Measurements from ENCODE around the gene ATP5F1A.
"Not testable (repeated sequence)": the region's sequence is repeated elsewhere in the genome, so short reads cannot be mapped to it uniquely, and the experiment has no call there.

The ATP5F1A gene

GRCh38 chr18:46134920-46135675 is 37.0 kb upstream of the ATP5F1A start:
- Histone ChIP-seq H3K9ac (ENCODE audit: low read length) (no peak overlapping the region), H4K20me1 (ENCODE audit: low read depth, low read length) (no peaks in the 10 kb centered on the region), H3K9me2 (replicated peaks; ENCODE audit: insufficient read depth, low read length) (no peaks in the 10 kb centered on the region), H3K27ac (ENCODE audit: low read depth, low read length) (no peak overlapping the region), H3K4me2 (ENCODE audit: low read depth, low read length, poor library complexity, severe bottlenecking) (no peak overlapping the region), H3K27me3 (ENCODE audit: low read length) (no peaks in the 10 kb centered on the region), H3F3A (ENCODE audit: insufficient read depth) (0 out of 2 replicates have a peak, but pooled peaks cover 2% of the 10 kb centered on the region), H3K9me3 (ENCODE audit: insufficient read depth, low read length) (no peaks in the 10 kb centered on the region), H3K36me3 (ENCODE audit: low read length) (no peaks in the 10 kb centered on the region), H2AFZ (ENCODE audit: low read depth, low read length, severe bottlenecking) (no peak overlapping the region), H3K4me3 (ENCODE audit: insufficient read depth, low read length, poor library complexity, severe bottlenecking) (no peak overlapping the region), H3K79me2 (ENCODE audit: insufficient read depth, low read length) (no peaks in the 10 kb centered on the region)
- TF ChIP-seq EZH2phosphoT487 (conservative IDR thresholded peaks at IDR 0.05; ENCODE audit: low read length) (no peak), CTCF (IDR thresholded peaks at IDR 0.05; ENCODE audit: insufficient read depth, low read length, poor library complexity, severe bottlenecking) (no peak)

GRCh38 chr18:46133534-46133933 is 35.4 kb upstream of the ATP5F1A start:
- H3K9me2 ChIP-seq (replicated peaks; ENCODE audit: insufficient read depth, low read length) = no peaks in the 10 kb centered on the region
- no peak overlapping the region for H3K4me2 ChIP-seq (ENCODE audit: low read depth, low read length, poor library complexity, severe bottlenecking)
- H3K9ac ChIP-seq (ENCODE audit: low read length) = no peak overlapping the region

GRCh38 chr18:46130549-46130948 is 32.5 kb upstream of the ATP5F1A start:
- H3K79me2 ChIP-seq (ENCODE audit: insufficient read depth, low read length); H4K20me1 ChIP-seq (ENCODE audit: low read depth, low read length): not testable (repeated sequence)
- peaks cover 25% of the 10 kb centered on the region for H3K36me3 ChIP-seq (ENCODE audit: low read length)

More at GRCh38 chr18:46133534-46133933, 35.4 kb upstream of the ATP5F1A start:
- Histone ChIP-seq H3K36me3 (ENCODE audit: low read length) (peaks cover 11% of the 10 kb centered on the region), H3K27ac (ENCODE audit: low read depth, low read length) (no peak overlapping the region), H4K20me1 (ENCODE audit: low read depth, low read length) (no peaks in the 10 kb centered on the region), H3K27me3 (ENCODE audit: low read length) (no peaks in the 10 kb centered on the region), H3K9me3 (ENCODE audit: insufficient read depth, low read length) (no peaks in the 10 kb centered on the region), H3K79me2 (ENCODE audit: insufficient read depth, low read length) (no peaks in the 10 kb centered on the region), H3K4me3 (ENCODE audit: insufficient read depth, low read length, poor library complexity, severe bottlenecking) (no peak overlapping the region), H2AFZ (ENCODE audit: low read depth, low read length, severe bottlenecking) (no peak overlapping the region), H3F3A (ENCODE audit: insufficient read depth) (0 out of 2 replicates have a peak, but pooled peaks cover 2% of the 10 kb centered on the region)
- TF ChIP-seq EZH2phosphoT487 (conservative IDR thresholded peaks at IDR 0.05; ENCODE audit: low read length) = no peak
- no peak for TF ChIP-seq CTCF (IDR thresholded peaks at IDR 0.05; ENCODE audit: insufficient read depth, low read length, poor library complexity, severe bottlenecking)

GRCh38 chr18:46130061-46130460 is 32.0 kb upstream of the ATP5F1A start:
- H3F3A ChIP-seq (ENCODE audit: insufficient read depth) = 0 out of 2 replicates have a peak, but pooled peaks cover 2% of the 10 kb centered on the region
- H3K36me3 ChIP-seq (ENCODE audit: low read length) = peaks cover 27% of the 10 kb centered on the region

More at GRCh38 chr18:46130549-46130948, 32.5 kb upstream of the ATP5F1A start:
- not testable (repeated sequence) for H3K4me3 ChIP-seq (ENCODE audit: insufficient read depth, low read length, poor library complexity, severe bottlenecking); H3F3A ChIP-seq (ENCODE audit: insufficient read depth); H3K9me2 ChIP-seq (replicated peaks; ENCODE audit: insufficient read depth, low read length); H3K9ac ChIP-seq (ENCODE audit: low read length); H3K27ac ChIP-seq (ENCODE audit: low read depth, low read length); H3K4me2 ChIP-seq (ENCODE audit: low read depth, low read length, poor library complexity, severe bottlenecking); H2AFZ ChIP-seq (ENCODE audit: low read depth, low read length, severe bottlenecking); H3K27me3 ChIP-seq (ENCODE audit: low read length); H3K9me3 ChIP-seq (ENCODE audit: insufficient read depth, low read length)

GRCh38 chr18:46126625-46127024 is 28.5 kb upstream of the ATP5F1A start:
- H3K9ac ChIP-seq (ENCODE audit: low read length); H4K20me1 ChIP-seq (ENCODE audit: low read depth, low read length); H3K79me2 ChIP-seq (ENCODE audit: insufficient read depth, low read length); H3K27ac ChIP-seq (ENCODE audit: low read depth, low read length); H3K9me3 ChIP-seq (ENCODE audit: insufficient read depth, low read length); H3K4me2 ChIP-seq (ENCODE audit: low read depth, low read length, poor library complexity, severe bottlenecking); H3K4me3 ChIP-seq (ENCODE audit: insufficient read depth, low read length, poor library complexity, severe bottlenecking); H3F3A ChIP-seq (ENCODE audit: insufficient read depth); H3K27me3 ChIP-seq (ENCODE audit: low read length); H3K9me2 ChIP-seq (replicated peaks; ENCODE audit: insufficient read depth, low read length); H2AFZ ChIP-seq (ENCODE audit: low read depth, low read length, severe bottlenecking): not testable (repeated sequence)
- H3K36me3 ChIP-seq (ENCODE audit: low read length) = peaks cover 37% of the 10 kb centered on the region

More at GRCh38 chr18:46130061-46130460, 32.0 kb upstream of the ATP5F1A start:
- H3K9me2 ChIP-seq (replicated peaks; ENCODE audit: insufficient read depth, low read length) = no peaks in the 10 kb centered on the region
- H3K4me3 ChIP-seq (ENCODE audit: insufficient read depth, low read length, poor library complexity, severe bottlenecking) = no peak overlapping the region
- H3K9me3 ChIP-seq (ENCODE audit: insufficient read depth, low read length) = no peaks in the 10 kb centered on the region
- TF ChIP-seq CTCF (IDR thresholded peaks at IDR 0.05; ENCODE audit: insufficient read depth, low read length, poor library complexity, severe bottlenecking) (no peak), EZH2phosphoT487 (conservative IDR thresholded peaks at IDR 0.05; ENCODE audit: low read length) (no peak)
- no peaks in the 10 kb centered on the region for H3K27me3 ChIP-seq (ENCODE audit: low read length)
- no peak overlapping the region for H2AFZ ChIP-seq (ENCODE audit: low read depth, low read length, severe bottlenecking)
- no peaks in the 10 kb centered on the region for H3K79me2 ChIP-seq (ENCODE audit: insufficient read depth, low read length)
- no peak overlapping the region for H3K27ac ChIP-seq (ENCODE audit: low read depth, low read length)
- H3K4me2 ChIP-seq (ENCODE audit: low read depth, low read length, poor library complexity, severe bottlenecking) = no peak overlapping the region
- H4K20me1 ChIP-seq (ENCODE audit: low read depth, low read length) = no peaks in the 10 kb centered on the region
- H3K9ac ChIP-seq (ENCODE audit: low read length) = no peak overlapping the region
